Measurements from ENCODE around the gene EVI5.

GRCh38 chr1:92653605-92654381 is 131.1 kb downstream of the EVI5 start:
- no peak for TF ChIP-seq CTCF (IDR thresholded peaks at IDR 0.05)
- no peak for TF ChIP-seq EP300 (IDR thresholded peaks at IDR 0.05)
